Spleen (tissue), 11 donors: ENCODE data around the gene UBAC1. TPM values are rescaled to one million over a fixed set of nuclear protein-coding genes. Genes with fewer than 3 reads are reported as not detected.

ENCODE experiments used
- DNase-seq: peaks from one replicate; pipeline ENCODE4 v3.0.0-alpha.2; 2020
- H3K27ac ChIP-seq, 8 donors: fragments of 200-600 bp; sonication (generic) in 7 of 8; 1 replicate in 4 of 8; 2 replicates in 4 of 8; pipeline versions ENCODE4 v1.5.0 to v1.8.0; 2016 to 2021; ENCODE audit warnings: inconsistent platforms in 4 of 8, mild to moderate bottlenecking in 4 of 8, moderate library complexity in 1 of 8
- H3K27me3 ChIP-seq, 7 donors: fragments of 200-600 bp; sonication (generic) in 6 of 7; replicated peaks in 1 of 7; 1 replicate in 4 of 7; 2 replicates in 3 of 7; pipeline versions ENCODE4 v1.5.0 to v1.8.0; 2016 to 2021; ENCODE audit warnings: inconsistent platforms in 3 of 7, mild to moderate bottlenecking in 1 of 7
- H3K36me3 ChIP-seq, 6 donors: fragments of 200-600 bp; sonication (generic) in 5 of 6; 1 replicate in 4 of 6; 2 replicates in 2 of 6; pipeline versions ENCODE4 v1.5.0 to v1.8.0; 2016 to 2021; ENCODE audit warnings: inconsistent platforms in 2 of 6
- H3K4me1 ChIP-seq, 6 donors: fragments of 200-600 bp; sonication (generic) in 5 of 6; 1 replicate in 3 of 6; 2 replicates in 3 of 6; pipeline versions ENCODE4 v1.5.0 to v1.8.0; 2016 to 2021; ENCODE audit warnings: inconsistent platforms in 3 of 6
- H3K4me3 ChIP-seq, 8 donors: fragments of 200-600 bp; sonication (generic) in 7 of 8; 1 replicate in 4 of 8; 2 replicates in 4 of 8; pipeline versions ENCODE4 v1.5.0 to v1.8.0; 2016 to 2021; ENCODE audit warnings: inconsistent platforms in 4 of 8, mild to moderate bottlenecking in 4 of 8, moderate library complexity in 2 of 8
- H3K9me3 ChIP-seq, 8 donors: fragments of 200-600 bp; sonication (generic) in 7 of 8; 1 replicate in 4 of 8; 2 replicates in 4 of 8; pipeline versions ENCODE4 v1.5.0 to v1.8.0; 2016 to 2021; ENCODE audit warnings: inconsistent platforms in 4 of 8
- CTCF ChIP-seq, 11 experiments: fragments of 200-600 bp in 7 of 11; fragments of 450-650 bp in 4 of 11; sonication (generic) in 4 of 11; IDR thresholded peaks in 8 of 11; conservative IDR thresholded peaks in 3 of 11; 1 replicate in 7 of 11; 2 replicates in 4 of 11; pipeline versions ENCODE4 v1.4.0 to v1.8.0; 2016 to 2021; ENCODE audit warnings: antibody characterized with exemption in 11 of 11, inconsistent platforms in 4 of 11, mild to moderate bottlenecking in 1 of 11
- POLR2A ChIP-seq, 3 donors: fragments of 450-650 bp; IDR thresholded peaks; one replicate each; pipeline ENCODE4 v1.5.1; 2017; ENCODE audit warnings: antibody characterized with exemption in 3 of 3, mild to moderate bottlenecking in 1 of 3
- POLR2AphosphoS5 ChIP-seq, 3 donors: sonication (generic); formaldehyde crosslinking; IDR thresholded peaks; one replicate each; pipeline ENCODE4 v1.5.1; 2017; ENCODE audit warnings: antibody characterized with exemption in 3 of 3
- WGBS, 5 donors: extraction: QIAGEN DNeasy Blood & Tissue Kit in 3 of 5; methylation state at CpG; one replicate each; pipeline versions ENCODE4 v1.1.5 to v1.1.7; 2013 to 2018; 5-methylcytosine and 5-hydroxymethylcytosine counted together
- intact Hi-C: fragments of 100-400 bp; cut with DNase I; formaldehyde crosslinking; loops from one replicate; pipeline ENCODE4 v1.15.0; 2023; ENCODE audit warnings: low total_unique reads
- polyA plus RNA-seq, 3 donors: library from polyadenylated mRNA; stranded (reverse); fragments of 200-250 nt; gene quantifications; one replicate each; pipeline ENCODE4 v1.2.1, GENCODE V29; 2013
- total RNA-seq, 7 donors: library from RNA; depleted of rRNA in 3 of 7; stranded (reverse); fragments of >200 nt in 3 of 7; fragmentation: NEBNext Ultra II Directional in 4 of 7; extraction: Animal tissue kit (Norgen Biotek cat#: 25700) in 4 of 7; gene quantifications; one replicate each; pipeline versions ENCODE4 v1.1.0 to v1.2.1, GENCODE V29; 2016 to 2021
- donor health status: healthy with polysubstance abuse.
- donor health status: DM: no; HTN: no; CAD: no; lungs with moderate emphysema.
- donor health status: DM: no; HTN: no; CAD: no.
- donor health status: Bipolar disorder and iron deficiency.
- donor health status: healthy.
- donor health status: DM: no; HTN: no; CAD: no.
- donor health status: DM: yes; HTN: yes; CAD: no.

The UBAC1 gene
- total and polyA plus RNA-seq, 10 donors: 28.0 to 45.8 (median 34.5) TPM

GRCh38 chr9:135997090-135998015, 36.2 kb upstream of the UBAC1 start:
- TF ChIP-seq POLR2AphosphoS5 (IDR thresholded peaks at IDR 0.05) (no peak), CTCF (IDR thresholded peaks at IDR 0.05 in 8 of 11, conservative IDR thresholded peaks at IDR 0.05 in 3 of 11) (no peak), POLR2A (IDR thresholded peaks at IDR 0.05) (no peak)
- H3K4me3 ChIP-seq: no peak overlapping the region
- intact Hi-C loops: no loop called here

GRCh38 chr9:135995816-135996215, 34.6 kb upstream of the UBAC1 start:
- DNase-seq: no peak
- intact Hi-C loops: no loop called here
- WGBS, 5 donors: 94 to 96% (median 95%) methylated on average over 19 to 21 of the region's 21 CpGs
- no peak overlapping the region for H3K4me3 ChIP-seq
- H3K27ac ChIP-seq: no peak overlapping the region
- no peaks in the 10 kb centered on the region for H3K36me3 ChIP-seq
- TF ChIP-seq CTCF (IDR thresholded peaks at IDR 0.05 in 8 of 11, conservative IDR thresholded peaks at IDR 0.05 in 3 of 11) (no peak), POLR2A (IDR thresholded peaks at IDR 0.05) (no peak), POLR2AphosphoS5 (IDR thresholded peaks at IDR 0.05) (no peak)
- peaks cover 25 to 59% (median 43%) of the 10 kb centered on the region in 6 donors for H3K4me1 ChIP-seq
- no peaks in the 10 kb centered on the region for H3K27me3 ChIP-seq
- no peaks in the 10 kb centered on the region for H3K9me3 ChIP-seq

More at GRCh38 chr9:135997090-135998015, 36.2 kb upstream of the UBAC1 start:
- 61 to 73% (median 70%) methylated on average over 22 to 34 of the region's 34 CpGs for WGBS, 5 donors
- DNase-seq: no peak
- H3K36me3 ChIP-seq: no peaks in the 10 kb centered on the region
- H3K27me3 ChIP-seq: no peaks in the 10 kb centered on the region
- H3K9me3 ChIP-seq: no peaks in the 10 kb centered on the region
- no peak overlapping the region for H3K27ac ChIP-seq
- H3K4me1 ChIP-seq: peaks cover 11 to 45% (median 29%) of the 10 kb centered on the region in 6 donors

DNA sequence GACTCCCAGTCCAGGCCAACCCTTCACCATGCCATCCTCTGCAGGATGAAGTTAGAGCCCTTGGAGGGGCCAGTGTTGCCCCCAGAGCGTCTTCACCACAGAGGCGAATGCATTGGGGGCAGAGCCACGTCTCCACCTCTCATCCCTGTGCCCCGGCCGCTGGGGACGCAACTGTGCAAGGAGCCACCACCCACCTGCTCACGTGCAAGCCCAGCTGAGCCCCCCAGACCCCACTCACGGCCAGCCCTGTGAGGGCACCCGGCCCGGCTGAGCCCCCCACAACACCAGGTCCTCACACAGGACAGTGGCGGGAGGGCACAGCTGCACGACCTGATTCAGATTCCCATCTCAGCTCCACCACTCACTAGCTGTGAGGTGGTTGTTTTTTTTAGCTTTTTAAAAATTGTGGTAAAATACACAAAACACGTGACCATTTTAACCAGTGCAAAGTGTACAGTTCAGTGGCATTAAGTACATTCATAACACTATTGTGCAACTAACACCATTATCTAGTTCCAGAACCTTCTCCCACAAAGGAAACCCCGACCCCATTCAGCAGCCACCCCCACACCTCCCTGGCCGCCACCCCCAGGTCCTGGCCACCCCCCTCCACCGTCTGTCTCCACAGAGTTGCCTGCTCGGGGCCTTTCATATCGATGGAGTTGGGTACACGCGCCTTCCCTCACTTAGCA, 33.5 kb upstream of the UBAC1 start:
- no peak for DNase-seq
- TF ChIP-seq CTCF (IDR thresholded peaks at IDR 0.05 in 8 of 11, conservative IDR thresholded peaks at IDR 0.05 in 3 of 11) (no peak), POLR2AphosphoS5 (IDR thresholded peaks at IDR 0.05) (no peak), POLR2A (IDR thresholded peaks at IDR 0.05) (no peak)
- Histone ChIP-seq H3K4me1 (peaks cover 33 to 70% (median 53%) of the 10 kb centered on the region in 6 donors), H3K27ac (peak overlapping the region in 5 of 8 donors; percentile 91 to 94 (median 93)), H3K9me3 (no peaks in the 10 kb centered on the region), H3K27me3 (peaks cover 0 to 9% (median 0%) of the 10 kb centered on the region in 7 donors), H3K36me3 (no peaks in the 10 kb centered on the region), H3K4me3 (no peak overlapping the region)
- 46 to 63% (median 55%) methylated on average over 13 to 20 of the region's 20 CpGs for WGBS, 5 donors
- intact Hi-C loops: no loop called here
